ENCODE data around the gene GID4. TPM values are rescaled to one million over a fixed set of nuclear protein-coding genes. Genes with fewer than 3 reads are reported as not detected.

Gene GID4
- total RNA-seq, 3 donors from 2014 or later: 5.8 to 24.4 (median 5.8) TPM

- no peak overlapping the region for H3K4me3 ChIP-seq
- no peak for TF ChIP-seq CTCF (IDR thresholded peaks at IDR 0.05)
- H3K9me3 ChIP-seq: no peaks in the 10 kb centered on the region
- ATAC-seq (no peak), DNase-seq (no peak)
- H3K4me1 ChIP-seq (ENCODE audit: low read depth): peaks cover 17% of the 10 kb centered on the region
- intact Hi-C loops (cut with DNase I, micrococcal nuclease): no loop called here
- H3K36me3 ChIP-seq (ENCODE audit: low read depth): no peaks in the 10 kb centered on the region
Measured at GRCh38 chr17:18089613-18090012, 50.4 kb downstream of the GID4 start.

- no peaks in the 10 kb centered on the region for H3K9me3 ChIP-seq
- H3K36me3 ChIP-seq (ENCODE audit: low read depth): no peaks in the 10 kb centered on the region
- ATAC-seq: peak; percentile 63
- no peak overlapping the region for H3K4me3 ChIP-seq
- intact Hi-C loops (cut with DNase I, micrococcal nuclease): no loop called here
- peak in 1 of 3 donors; percentile 25 for DNase-seq
- H3K4me1 ChIP-seq (ENCODE audit: low read depth): peaks cover 1% of the 10 kb centered on the region
- no peak for TF ChIP-seq CTCF (IDR thresholded peaks at IDR 0.05)
Measured at GRCh38 chr17:18093616-18094408, 54.6 kb downstream of the GID4 start.

GRCh38 chr17:18094409-18094807 is 55.2 kb downstream of the GID4 start:
- intact Hi-C loops (cut with DNase I, micrococcal nuclease): no loop called here
- TF ChIP-seq CTCF (IDR thresholded peaks at IDR 0.05): no peak
- H3K4me1 ChIP-seq (ENCODE audit: low read depth): no peaks in the 10 kb centered on the region
- no peaks in the 10 kb centered on the region for H3K9me3 ChIP-seq
- no peak for ATAC-seq
- no peaks in the 10 kb centered on the region for H3K36me3 ChIP-seq (ENCODE audit: low read depth)
- DNase-seq: no peak
- H3K4me3 ChIP-seq: no peak overlapping the region

GRCh38 chr17:18099516-18099915 is 60.3 kb downstream of the GID4 start:
- Histone ChIP-seq H3K9me3 (no peaks in the 10 kb centered on the region), H3K4me3 (no peak overlapping the region), H3K36me3 (ENCODE audit: low read depth) (no peaks in the 10 kb centered on the region), H3K4me1 (ENCODE audit: low read depth) (no peaks in the 10 kb centered on the region)
- DNase-seq: no peak
- ATAC-seq: no peak
- intact Hi-C loops (cut with DNase I, micrococcal nuclease): no loop called here
- TF ChIP-seq CTCF (IDR thresholded peaks at IDR 0.05): no peak

GRCh38 chr17:18100616-18101015 is 61.4 kb downstream of the GID4 start:
- DNase-seq (no peak), ATAC-seq (no peak)
- no peaks in the 10 kb centered on the region for H3K9me3 ChIP-seq
- H3K36me3 ChIP-seq (ENCODE audit: low read depth): no peaks in the 10 kb centered on the region
- H3K4me3 ChIP-seq: no peak overlapping the region
- H3K4me1 ChIP-seq (ENCODE audit: low read depth): no peaks in the 10 kb centered on the region
- TF ChIP-seq CTCF (IDR thresholded peaks at IDR 0.05): no peak
- intact Hi-C loops (cut with DNase I, micrococcal nuclease): no loop called here

Data from mucosa of descending colon (tissue), 3 donors.